Regular cardiac myocyte (primary cell): ENCODE results near the gene ZNF28. TPM values are rescaled to one million over a fixed set of nuclear protein-coding genes. Genes with fewer than 3 reads are reported as not detected.

Experiments
- total RNA-seq: library from RNA; depleted of rRNA; stranded (reverse); fragments of >200 nt; gene quantifications from 2 replicates; pipeline ENCODE4 v1.2.3, GENCODE V29; 2014

The ZNF28 gene
- 19.7 and 20.1 TPM in 2 replicates for total RNA-seq

DNA sequence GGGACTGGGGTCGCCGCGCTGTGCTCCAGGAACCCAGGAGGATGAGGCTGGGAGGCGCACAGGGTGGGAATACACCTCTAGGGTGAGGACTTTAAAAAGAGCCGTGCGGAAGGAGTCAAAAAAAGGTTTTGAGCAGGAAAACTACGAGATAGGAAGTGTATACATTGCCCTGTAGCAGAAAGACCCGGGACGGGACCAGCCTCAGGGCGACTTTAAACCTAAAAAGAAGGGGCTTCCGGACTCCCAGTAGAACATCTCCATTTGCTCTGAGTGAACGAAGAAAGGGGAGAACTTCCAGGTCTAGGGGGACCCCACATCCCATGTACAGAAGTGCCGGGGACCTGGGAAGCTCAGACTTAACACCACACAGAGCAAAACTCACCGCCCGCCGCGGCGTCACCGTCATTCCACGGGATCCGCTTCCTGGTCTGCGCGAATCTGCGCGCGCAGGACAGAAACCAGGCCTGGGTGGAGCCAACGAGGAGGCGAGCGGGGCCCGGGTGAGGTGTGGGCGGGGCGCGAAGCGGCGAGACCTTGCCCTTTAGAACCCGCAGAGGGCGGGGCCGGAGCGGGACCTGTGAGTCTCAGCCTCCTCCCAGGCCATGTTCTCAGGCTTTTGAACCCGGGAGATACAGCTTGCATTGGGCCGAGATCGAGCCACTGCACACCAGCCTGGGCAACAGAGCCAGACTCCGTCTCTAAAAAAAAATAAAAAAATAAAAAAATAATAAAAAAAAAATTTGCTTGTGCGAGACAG is at the start of gene ZNF28:
Gene ZNF28 (minus strand): TSS at position 430 of the 757 bp plus-strand sequence. CDS start 3,675 bp downstream, outside the sequence.

DNA sequence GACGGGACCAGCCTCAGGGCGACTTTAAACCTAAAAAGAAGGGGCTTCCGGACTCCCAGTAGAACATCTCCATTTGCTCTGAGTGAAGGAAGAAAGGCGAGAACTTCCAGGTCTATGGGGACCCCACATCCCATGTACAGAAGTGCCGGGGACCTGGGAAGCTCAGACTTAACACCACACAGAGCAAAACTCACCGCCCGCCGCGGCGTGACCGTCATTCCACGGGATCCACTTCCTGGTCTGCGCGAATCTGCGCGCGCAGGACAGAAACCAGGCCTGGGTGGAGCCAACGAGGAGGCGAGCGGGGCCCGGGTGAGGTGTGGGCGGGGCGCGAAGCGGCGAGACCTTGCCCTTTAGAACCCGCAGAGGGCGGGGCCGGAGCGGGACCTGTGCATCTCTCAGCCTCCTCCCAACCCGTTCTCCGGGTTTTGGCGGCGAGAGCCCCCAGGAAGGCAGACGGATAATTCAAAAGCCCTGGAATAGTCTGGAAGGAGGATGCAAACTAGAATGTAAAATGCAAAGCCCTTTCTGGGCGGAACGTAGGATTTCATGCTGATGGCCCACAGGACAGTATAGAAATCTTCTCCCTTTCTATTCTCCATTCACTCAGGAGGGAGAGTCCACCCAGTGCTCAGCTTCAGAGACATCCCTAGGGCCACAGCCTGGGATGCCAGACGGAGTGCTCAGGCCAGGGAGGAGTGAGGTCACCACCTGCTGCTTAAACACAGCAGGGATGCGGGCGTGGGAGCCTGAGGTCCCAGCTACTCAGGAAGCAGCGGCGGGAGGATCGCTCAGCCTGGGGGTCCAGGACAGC is 36.2 kb upstream of the ZNF28 start, which contains the start of gene ZNF468:
Gene ZNF468 (minus strand): TSS at position 242 of the 814 bp plus-strand sequence. CDS start 3,347 bp downstream, outside the sequence.

GRCh38 chr19:52786464-52787354 is 34.7 kb downstream of the ZNF28 start, which contains the start of gene ZNF600:
ZNF600 (minus strand) TSS chr19:52786791; CDS start chr19:52778888, 7,903 bp downstream.

Other genes starting within 250 kb of the ZNF28 start
- gene ZNF83, start 183.3 kb downstream of the ZNF28 start, total RNA-seq, result 43.7 and 54.4 TPM in 2 replicates
- 8.2 and 11.5 TPM in 2 replicates for gene ZNF611, start 86.6 kb downstream of the ZNF28 start, total RNA-seq
- gene ZNF600, start 34.8 kb downstream of the ZNF28 start, total RNA-seq, result 3.4 and 4.2 TPM in 2 replicates
- 20.3 and 27.1 TPM in 2 replicates for gene ZNF468, start 36.0 kb upstream of the ZNF28 start, total RNA-seq
- 11.7 and 16.3 TPM in 2 replicates for gene ZNF320, start 76.0 kb upstream of the ZNF28 start, total RNA-seq
- gene ZNF888, start 101.8 kb upstream of the ZNF28 start, total RNA-seq, result 4.5 and 13.0 TPM in 2 replicates
- 10.2 and 16.1 TPM in 2 replicates for gene ZNF816, start 141.2 kb upstream of the ZNF28 start, total RNA-seq
- not detected in 2 replicates for gene ERVV-1, start 192.3 kb upstream of the ZNF28 start, total RNA-seq
- under 0.01 TPM in 1 of 2 replicates, not detected in the other for gene ERVV-2, start 223.1 kb upstream of the ZNF28 start, total RNA-seq